Breast epithelium (tissue), 4 donors: ENCODE measurements around the gene PLA2G10. TPM values are rescaled to one million over a fixed set of nuclear protein-coding genes. Genes with fewer than 3 reads are reported as not detected.
"Not testable (repeated sequence)": the region's sequence is repeated elsewhere in the genome, so short reads cannot be mapped to it uniquely, and the experiment has no call there.

ENCODE experiments used
- DNase-seq, 2 donors: peaks; one replicate each; pipeline ENCODE4 v3.0.0-alpha.2; 2019; ENCODE audit warnings: low spot score in 2 of 2
- H3K27ac ChIP-seq, 2 donors: fragments of 200-600 bp; sonication (generic) in 1 of 2; one replicate each; pipeline ENCODE4 v1.5.1; 2016 to 2019; ENCODE audit warnings: mild to moderate bottlenecking in 1 of 2
- H3K27me3 ChIP-seq, 2 donors: fragments of 200-600 bp; sonication (generic) in 1 of 2; one replicate each; pipeline versions ENCODE4 v1.5.1 to v1.6.0; 2017 to 2019; ENCODE audit warnings: control low read depth in 1 of 2, mild to moderate bottlenecking in 1 of 2
- H3K36me3 ChIP-seq: fragments of 200-600 bp; one replicate; pipeline ENCODE4 v1.5.1; 2019
- H3K4me1 ChIP-seq, 2 donors: fragments of 200-600 bp; sonication (generic); one replicate each; pipeline ENCODE4 v1.5.1; 2016 to 2019; ENCODE audit warnings: control low read depth in 1 of 2
- H3K4me3 ChIP-seq, 3 donors: fragments of 200-600 bp; sonication (generic); 1 replicate in 2 of 3; 2 replicates in 1 of 3; pipeline ENCODE4 v1.5.1; 2016 to 2019; ENCODE audit warnings: mild to moderate bottlenecking in 3 of 3, moderate library complexity in 2 of 3
- H3K9me3 ChIP-seq, 2 donors: fragments of 200-600 bp; sonication (generic) in 1 of 2; one replicate each; pipeline ENCODE4 v1.5.1; 2016 to 2019; ENCODE audit warnings: control low read depth in 1 of 2
- POLR2A ChIP-seq: fragments of 450-650 bp; IDR thresholded peaks from one replicate; pipeline ENCODE4 v1.6.1; 2016; ENCODE audit warnings: antibody characterized with exemption, mild to moderate bottlenecking, moderate library complexity
- POLR2AphosphoS5 ChIP-seq, 3 donors: sonication (generic); formaldehyde crosslinking; IDR thresholded peaks; one replicate each; pipeline ENCODE4 v1.6.1; 2017; ENCODE audit warnings: antibody characterized with exemption in 3 of 3
- intact Hi-C: fragments of 100-400 bp; cut with DNase I; formaldehyde crosslinking; loops from one replicate; pipeline ENCODE4 v1.15.1; 2023; ENCODE audit warnings: low total_unique reads
- total RNA-seq, 3 donors: library from RNA; depleted of rRNA; stranded (reverse); fragments of >200 nt; gene quantifications; one replicate each; pipeline ENCODE4 v1.1.0, GENCODE V29; 2016
- TF ChIP-seq, protein P1 (sequence below), 3 donors: fragments of 450-650 bp; IDR thresholded peaks; one replicate each; pipeline ENCODE4 v1.5.1; 2016 to 2017; ENCODE audit warnings: antibody characterized with exemption in 3 of 3, mild to moderate bottlenecking in 3 of 3, moderate library complexity in 3 of 3

PLA2G10 gene
- total RNA-seq, 3 donors from 2014 or later: not detected

DNA sequence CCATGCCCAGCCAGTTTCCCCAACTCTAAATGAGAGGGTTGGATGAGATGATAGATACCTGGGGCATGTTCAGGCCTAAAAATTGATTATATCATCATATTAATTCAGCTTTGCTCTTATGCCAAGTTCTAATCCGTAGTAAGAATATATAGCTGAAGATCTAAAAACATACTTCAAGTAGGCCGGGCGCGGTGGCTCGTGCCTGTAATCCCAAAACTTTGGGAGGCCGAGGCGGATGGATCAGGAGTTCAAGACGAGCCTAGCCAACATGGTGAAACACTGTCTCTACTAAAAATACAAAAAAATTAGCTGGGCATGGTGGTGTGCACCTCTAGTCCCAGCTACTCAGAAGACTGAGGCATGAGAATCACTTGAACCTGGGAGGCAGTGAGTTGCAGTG is 12.0 kb downstream of the PLA2G10 start:
- no peak for DNase-seq
- no peak overlapping the region for H3K27ac ChIP-seq
- TF ChIP-seq POLR2A (no peak), POLR2AphosphoS5 (IDR thresholded peaks at IDR 0.05) (no peak)
- TF ChIP-seq, protein P1, sequence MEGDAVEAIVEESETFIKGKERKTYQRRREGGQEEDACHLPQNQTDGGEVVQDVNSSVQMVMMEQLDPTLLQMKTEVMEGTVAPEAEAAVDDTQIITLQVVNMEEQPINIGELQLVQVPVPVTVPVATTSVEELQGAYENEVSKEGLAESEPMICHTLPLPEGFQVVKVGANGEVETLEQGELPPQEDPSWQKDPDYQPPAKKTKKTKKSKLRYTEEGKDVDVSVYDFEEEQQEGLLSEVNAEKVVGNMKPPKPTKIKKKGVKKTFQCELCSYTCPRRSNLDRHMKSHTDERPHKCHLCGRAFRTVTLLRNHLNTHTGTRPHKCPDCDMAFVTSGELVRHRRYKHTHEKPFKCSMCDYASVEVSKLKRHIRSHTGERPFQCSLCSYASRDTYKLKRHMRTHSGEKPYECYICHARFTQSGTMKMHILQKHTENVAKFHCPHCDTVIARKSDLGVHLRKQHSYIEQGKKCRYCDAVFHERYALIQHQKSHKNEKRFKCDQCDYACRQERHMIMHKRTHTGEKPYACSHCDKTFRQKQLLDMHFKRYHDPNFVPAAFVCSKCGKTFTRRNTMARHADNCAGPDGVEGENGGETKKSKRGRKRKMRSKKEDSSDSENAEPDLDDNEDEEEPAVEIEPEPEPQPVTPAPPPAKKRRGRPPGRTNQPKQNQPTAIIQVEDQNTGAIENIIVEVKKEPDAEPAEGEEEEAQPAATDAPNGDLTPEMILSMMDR (IDR thresholded peaks at IDR 0.05): no peak
- H3K4me1 ChIP-seq: no peaks in the 10 kb centered on the region
- no peak overlapping the region for H3K4me3 ChIP-seq
- H3K9me3 ChIP-seq: no peaks in the 10 kb centered on the region
- H3K36me3 ChIP-seq: no peaks in the 10 kb centered on the region
- no peaks in the 10 kb centered on the region for H3K27me3 ChIP-seq
- intact Hi-C loops: no loop called here

DNA sequence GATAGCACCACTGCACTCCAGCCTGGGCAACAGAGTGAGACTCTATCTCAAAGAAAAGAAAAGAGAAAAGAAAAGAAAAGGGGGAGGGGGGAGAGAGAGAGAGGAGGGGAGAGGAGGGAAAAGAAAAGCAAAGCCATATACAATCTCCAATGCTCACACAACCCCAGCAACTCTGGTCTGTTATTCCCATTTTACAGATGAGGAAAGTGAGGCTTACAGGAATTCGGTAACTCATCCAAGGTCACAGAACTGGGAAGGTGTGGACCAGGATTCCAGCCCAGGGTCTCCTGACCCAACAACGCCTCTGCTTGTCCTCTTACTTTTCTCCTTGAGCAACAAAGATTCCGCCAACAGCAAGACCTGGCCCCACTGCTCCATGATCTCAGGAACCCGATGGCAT is 13.0 kb downstream of the PLA2G10 start:
- Histone ChIP-seq H3K27me3 (no peaks in the 10 kb centered on the region), H3K36me3 (no peaks in the 10 kb centered on the region), H3K27ac (no peak overlapping the region), H3K4me1 (no peaks in the 10 kb centered on the region), H3K9me3 (no peaks in the 10 kb centered on the region), H3K4me3 (no peak overlapping the region)
- TF ChIP-seq POLR2A: no peak
- no peak for TF ChIP-seq POLR2AphosphoS5 (IDR thresholded peaks at IDR 0.05)
- TF ChIP-seq, protein P1 (IDR thresholded peaks at IDR 0.05): no peak
- DNase-seq: no peak
- intact Hi-C loops: no loop called here

DNA sequence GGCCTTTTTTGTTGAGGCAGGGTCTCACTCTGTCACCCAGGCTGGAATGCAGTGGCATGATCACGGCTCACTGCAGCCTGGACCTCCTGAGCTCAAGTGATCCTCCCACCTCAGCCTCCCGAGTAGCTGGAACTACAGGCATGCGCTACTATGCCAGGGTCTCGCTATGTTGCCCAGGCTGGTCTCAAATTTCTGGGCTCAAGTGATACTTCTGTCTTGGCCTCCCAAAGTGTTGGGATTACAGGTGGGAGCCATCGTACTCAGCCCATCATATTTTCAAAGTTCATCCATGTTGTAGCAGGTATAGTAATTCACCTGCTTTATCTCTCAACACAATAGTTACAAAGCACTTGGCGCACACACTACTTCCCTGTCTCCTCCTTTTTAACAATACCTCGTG is 13.7 kb downstream of the PLA2G10 start:
- H3K27ac ChIP-seq, H3K9me3 ChIP-seq, H3K36me3 ChIP-seq, H3K4me3 ChIP-seq, H3K4me1 ChIP-seq, H3K27me3 ChIP-seq, DNase-seq, intact Hi-C loops: not testable (repeated sequence)

DNA sequence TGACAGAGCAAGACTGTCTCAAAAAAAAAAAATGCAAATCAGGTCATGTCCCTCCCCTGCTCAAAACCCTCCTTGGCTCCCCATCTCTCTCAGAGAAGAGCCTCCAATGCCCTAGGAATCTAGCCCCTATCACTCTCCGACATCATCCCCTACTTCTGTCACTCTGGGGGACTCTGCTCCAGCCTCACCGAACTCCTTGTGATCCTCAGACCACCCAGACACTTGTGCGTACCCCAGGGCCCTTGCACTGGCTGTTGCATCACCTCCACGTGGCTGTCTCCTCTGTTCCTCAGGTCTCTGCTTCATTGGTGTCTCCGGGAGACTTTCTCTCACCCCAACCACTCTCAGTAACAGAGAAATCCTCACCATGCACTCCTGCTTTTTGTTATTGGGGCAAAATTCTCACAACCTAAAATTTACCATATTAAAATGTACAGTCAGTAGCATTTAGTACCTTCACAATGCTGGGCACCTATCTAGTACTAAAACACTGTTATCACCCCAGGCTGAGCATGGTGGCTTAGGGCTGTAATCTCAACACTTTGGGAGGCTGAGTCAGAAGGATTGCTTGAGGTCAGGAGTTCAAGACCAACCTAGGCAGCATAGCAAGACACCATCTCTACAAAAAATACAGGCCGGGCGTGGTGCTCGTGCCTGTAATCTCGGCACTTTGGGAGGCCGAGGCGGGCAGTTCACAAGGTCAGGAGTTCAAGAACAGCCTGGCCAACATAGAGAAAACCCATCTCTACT is 15.2 kb downstream of the PLA2G10 start:
- no peaks in the 10 kb centered on the region for H3K4me1 ChIP-seq
- no peak for TF ChIP-seq POLR2A
- H3K27me3 ChIP-seq: no peaks in the 10 kb centered on the region
- intact Hi-C loops: no loop called here
- no peak overlapping the region for H3K4me3 ChIP-seq
- H3K27ac ChIP-seq: no peak overlapping the region
- no peaks in the 10 kb centered on the region for H3K36me3 ChIP-seq
- H3K9me3 ChIP-seq: no peaks in the 10 kb centered on the region
- no peak for DNase-seq

DNA sequence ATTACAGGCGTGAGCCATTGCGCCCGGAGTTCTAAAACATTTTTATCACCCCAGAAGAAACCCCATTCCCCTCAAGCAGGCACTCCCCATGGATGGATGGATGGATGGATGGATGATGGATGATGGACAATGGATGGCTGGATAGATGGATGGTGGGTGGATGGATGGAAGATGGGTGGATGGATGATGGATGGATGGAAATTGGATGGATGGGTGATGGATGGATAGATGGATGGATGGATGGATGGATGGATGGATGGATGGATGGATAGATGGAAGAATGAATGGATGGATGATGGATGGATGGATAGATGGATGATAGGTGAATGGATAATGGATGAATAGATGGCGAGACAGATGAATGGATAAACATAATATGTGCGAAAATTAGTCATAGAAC is 16.5 kb downstream of the PLA2G10 start:
- Histone ChIP-seq H3K36me3 (no peaks in the 10 kb centered on the region), H3K27me3 (no peaks in the 10 kb centered on the region), H3K4me1 (no peaks in the 10 kb centered on the region), H3K9me3 (no peaks in the 10 kb centered on the region), H3K27ac (no peak overlapping the region), H3K4me3 (no peak overlapping the region)
- TF ChIP-seq, protein P1 (IDR thresholded peaks at IDR 0.05): no peak
- no peak for TF ChIP-seq POLR2AphosphoS5 (IDR thresholded peaks at IDR 0.05)
- TF ChIP-seq POLR2A: no peak
- intact Hi-C loops: no loop called here
- no peak for DNase-seq

DNA sequence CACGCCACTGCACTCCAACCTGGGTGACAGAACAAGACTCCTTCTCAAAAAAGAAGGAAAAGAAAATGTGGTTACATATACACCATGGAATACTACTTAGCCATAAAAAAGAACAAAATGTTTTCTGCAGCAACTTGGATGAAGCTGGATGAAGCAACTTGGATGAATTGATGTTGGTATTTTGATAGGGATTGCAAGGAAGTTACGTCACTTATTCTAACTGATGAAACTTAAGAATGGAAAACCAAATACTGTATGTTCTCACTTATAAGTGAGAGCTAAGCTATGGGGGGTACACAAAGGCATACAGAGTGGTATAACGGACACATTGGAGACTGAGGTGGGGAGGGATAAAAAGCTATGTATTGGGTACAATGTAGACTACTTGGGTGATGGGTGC is 17.5 kb downstream of the PLA2G10 start:
- Histone ChIP-seq H3K4me3 (no peak overlapping the region), H3K27me3 (no peaks in the 10 kb centered on the region), H3K36me3 (no peaks in the 10 kb centered on the region), H3K4me1 (no peaks in the 10 kb centered on the region), H3K9me3 (no peaks in the 10 kb centered on the region), H3K27ac (no peak overlapping the region)
- TF ChIP-seq POLR2AphosphoS5 (IDR thresholded peaks at IDR 0.05) (no peak), POLR2A (no peak)
- TF ChIP-seq, protein P1 (IDR thresholded peaks at IDR 0.05): no peak
- DNase-seq: no peak
- intact Hi-C loops: no loop called here
